GM19025 (cell line): ENCODE measurements around the gene MYT1.

ENCODE experiments used
- ATAC-seq: cut with Tn5 transposase; IDR thresholded peaks from one replicate; pipeline ENCODE4 v1.9.1; 2021; ENCODE audit warnings: mild to moderate bottlenecking, low read depth, moderate library complexity; ENCODE audit not compliant: unreplicated experiment

MYT1 gene

GRCh38 chr20:64242003-64242796, 77.9 kb downstream of the MYT1 start:
- ATAC-seq, result no peak

- no peak for ATAC-seq
These were observed 78.7 kb downstream of the MYT1 start for GRCh38 chr20:64242797-64243475.

- ATAC-seq, result no peak
These were observed 80.1 kb downstream of the MYT1 start for GRCh38 chr20:64244281-64244805.

- ATAC-seq, result no peak
These were observed 80.8 kb downstream of the MYT1 start for GRCh38 chr20:64244870-64245603.

GRCh38 chr20:64245746-64246595, 81.7 kb downstream of the MYT1 start:
- no peak for ATAC-seq

- ATAC-seq, result no peak
These were observed 82.5 kb downstream of the MYT1 start for GRCh38 chr20:64246616-64247306.

- ATAC-seq, result no peak
These were observed 83.0 kb downstream of the MYT1 start for GRCh38 chr20:64247307-64247618.

GRCh38 chr20:64247970-64248841, 84.0 kb downstream of the MYT1 start:
- ATAC-seq, result no peak

GRCh38 chr20:64250027-64250426, 85.8 kb downstream of the MYT1 start:
- ATAC-seq, result no peak

GRCh38 chr20:64253000-64253383, 88.7 kb downstream of the MYT1 start:
- no peak for ATAC-seq

GRCh38 chr20:64253443-64253842, 89.2 kb downstream of the MYT1 start:
- no peak for ATAC-seq

- ATAC-seq, result no peak
These were observed 89.9 kb downstream of the MYT1 start for GRCh38 chr20:64254156-64254555.

GRCh38 chr20:64254571-64255360, 90.5 kb downstream of the MYT1 start:
- ATAC-seq, result no peak

GRCh38 chr20:64255361-64256281, 91.4 kb downstream of the MYT1 start, which contains the start of gene PCMTD2:
Gene PCMTD2 (plus strand): TSS chr20:64255748. CDS start chr20:64259966, 4,218 bp downstream.
- ATAC-seq, result peak; percentile 76

GRCh38 chr20:64256282-64256935, 92.2 kb downstream of the MYT1 start:
- ATAC-seq, result no peak

- ATAC-seq, result no peak
These were observed 93.0 kb downstream of the MYT1 start for GRCh38 chr20:64257107-64257757.
